ENCODE measurements around the gene HOMER2.

- TF ChIP-seq EP300 (IDR thresholded peaks at IDR 0.05) (no peak), CTCF (IDR thresholded peaks at IDR 0.05) (no peak), POLR2A (IDR thresholded peaks at IDR 0.05) (no peak)
Observed at GRCh38 chr15:82911458-82911857, 41.1 kb downstream of the HOMER2 start.

Data from suprapubic skin (tissue), 3 donors.